SK-N-MC (cell line): Measurements from ENCODE around the gene ADAM8.

Experiments used
- EZH2 ChIP-seq: fragments of 200-600 bp; sonication (generic); IDR thresholded peaks from one replicate; pipeline ENCODE4 v1.6.1; 2017; ENCODE audit warnings: antibody characterized with exemption
- FOXP2 ChIP-seq: optimal IDR thresholded peaks from 2 replicates; pipeline ENCODE3; 2011; ENCODE audit warnings: mild to moderate bottlenecking, moderate library complexity; ENCODE audit not compliant: insufficient read depth; ENCODE audit errors: extremely low read length, control extremely low read depth
- POLR2AphosphoS5 ChIP-seq: IDR thresholded peaks from 2 replicates; pipeline ENCODE4 v1.6.1; 2012; ENCODE audit warnings: mild to moderate bottlenecking, low read depth, low read length, borderline replicate concordance

DNA sequence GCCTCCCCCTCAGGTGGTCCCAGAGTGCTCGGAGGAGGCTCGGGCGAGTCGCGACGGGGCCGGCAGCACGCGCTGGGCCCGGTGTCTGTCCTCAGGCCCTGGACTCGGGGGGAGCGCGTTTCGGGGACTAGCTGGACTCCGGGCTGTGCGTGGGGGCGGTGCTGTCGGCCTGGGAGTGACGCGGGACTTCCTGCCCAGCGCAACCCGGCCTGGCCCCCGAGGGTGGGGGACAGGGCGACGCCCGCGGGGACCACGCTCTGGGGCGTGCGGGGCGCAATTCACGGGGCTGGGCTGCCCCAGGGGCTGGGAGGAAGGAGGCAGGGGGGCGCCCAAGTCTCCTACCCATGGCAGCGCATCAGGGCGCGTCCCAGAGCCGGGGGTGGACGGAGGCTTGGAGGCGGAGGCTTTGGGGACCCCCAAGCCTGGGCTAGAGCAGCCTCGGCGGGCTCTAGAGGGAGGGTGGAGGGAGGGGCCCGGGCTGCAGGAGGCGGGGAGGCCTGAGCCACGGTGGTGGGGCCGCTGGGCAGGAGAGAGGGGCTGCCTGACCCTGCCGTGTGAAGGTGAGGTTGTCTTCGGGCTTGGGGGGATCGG is 41.3 kb downstream of the ADAM8 start:
- no peak for TF ChIP-seq POLR2AphosphoS5
- TF ChIP-seq EZH2, result no peak
- no peak for TF ChIP-seq FOXP2
